B cell (primary cell): ENCODE measurements around the gene PCDH9. TPM values are rescaled to one million over a fixed set of nuclear protein-coding genes. Genes with fewer than 3 reads are reported as not detected.

Experiments
- ATAC-seq: fragments of 200-7000 bp; cut with Tn5 transposase; one replicate; pipeline ENCODE4 v1.10.0; 2021; ENCODE audit warnings: low read depth, mild to moderate bottlenecking, moderate number of reproducible peaks, moderate library complexity
- CTCF ChIA-PET: fragments of 350-600 bp; sonication (Branson Sonifier 250); formaldehyde crosslinking; loops from one replicate; lab custom pipeline; 2021; ENCODE audit warnings: antibody characterized with exemption, inconsistent platforms; lab: Charles Lee
- POLR2A ChIA-PET: fragments of 350-600 bp; sonication (Branson Sonifier 250); formaldehyde crosslinking; loops from one replicate; lab custom pipeline; 2021; ENCODE audit warnings: antibody characterized with exemption; lab: Charles Lee
- DNase-seq: peaks from one replicate; pipeline ENCODE4 v3.0.0; 2013
- H2AFZ ChIP-seq: 2 replicates; pipeline ENCODE4 v1.6.1; 2012; ENCODE audit warnings: mild to moderate bottlenecking, low read depth, low read length; ENCODE audit not compliant: insufficient read depth, poor library complexity, severe bottlenecking
- H3K27ac ChIP-seq, 2 donors: 1 replicate in 1 of 2; 2 replicates in 1 of 2; pipeline ENCODE4 v1.5.1; 2012 to 2013; ENCODE audit warnings: low read length in 2 of 2, mild to moderate bottlenecking in 2 of 2, moderate library complexity in 1 of 2
- H3K27me3 ChIP-seq, 4 experiments: fragments of 200-600 bp in 1 of 4; sonication (generic) in 1 of 4; replicated peaks in 1 of 4; 1 replicate in 2 of 4; 2 replicates in 2 of 4; pipeline versions ENCODE4 v1.6.1 to v1.7.0; 2013 to 2016; ENCODE audit warnings: low read length in 3 of 4, mild to moderate bottlenecking in 2 of 4, mixed read lengths in 1 of 4, moderate library complexity in 1 of 4; ENCODE audit not compliant: insufficient read depth in 4 of 4, control insufficient read depth in 3 of 4; ENCODE audit errors: control extremely low read depth in 1 of 4
- H3K36me3 ChIP-seq, 2 experiments: replicated peaks in 1 of 2; 1 replicate in 1 of 2; 2 replicates in 1 of 2; pipeline versions ENCODE4 v1.6.1 to v1.7.1; 2013; ENCODE audit warnings: low read length in 1 of 2; ENCODE audit not compliant: insufficient read depth in 2 of 2, control insufficient read depth in 1 of 2; ENCODE audit errors: control extremely low read depth in 1 of 2, extremely low read depth in 1 of 2
- H3K4me1 ChIP-seq, 2 donors: fragments of 200-600 bp in 1 of 2; sonication (generic) in 1 of 2; 1 replicate in 1 of 2; 2 replicates in 1 of 2; pipeline versions ENCODE4 v1.5.1 to v1.6.1; 2013 to 2017; ENCODE audit warnings: low read length in 2 of 2; ENCODE audit not compliant: control insufficient read depth in 2 of 2, insufficient read depth in 2 of 2
- H3K4me2 ChIP-seq: replicated peaks from 2 replicates; pipeline ENCODE3; 2012; ENCODE audit warnings: mild to moderate bottlenecking, low read depth, low read length; ENCODE audit not compliant: poor library complexity, severe bottlenecking
- H3K4me3 ChIP-seq, 5 experiments: fragments of 200-600 bp in 1 of 5; sonication (generic) in 1 of 5; 1 replicate in 3 of 5; 2 replicates in 2 of 5; pipeline versions ENCODE4 v1.5.1 to v1.7.0; 2011 to 2016; ENCODE audit warnings: low read length in 4 of 5, mild to moderate bottlenecking in 4 of 5, low read depth in 2 of 5, control low read depth in 1 of 5, moderate library complexity in 1 of 5; ENCODE audit not compliant: insufficient read depth in 1 of 5; ENCODE audit errors: control extremely low read depth in 1 of 5, extremely low read depth in 1 of 5
- H3K79me2 ChIP-seq: fragments of 200-600 bp; sonication (generic); one replicate; pipeline ENCODE4 v1.6.0; 2016; ENCODE audit warnings: low read length; ENCODE audit not compliant: control insufficient read depth, insufficient read depth
- H3K9ac ChIP-seq: fragments of 200-600 bp; sonication (generic); 2 replicates; pipeline ENCODE4 v1.6.1; 2017; ENCODE audit warnings: mild to moderate bottlenecking, low read length, moderate library complexity
- H3K9me3 ChIP-seq, 3 donors: one replicate each; pipeline versions ENCODE4 v1.6.1 to v1.7.1; 2013; ENCODE audit warnings: low read length in 2 of 3; ENCODE audit not compliant: control insufficient read depth in 2 of 3, insufficient read depth in 1 of 3; ENCODE audit errors: control extremely low read depth in 1 of 3
- H4K20me1 ChIP-seq: 2 replicates; pipeline ENCODE4 v1.6.0; 2012; ENCODE audit warnings: mild to moderate bottlenecking, low read length; ENCODE audit not compliant: insufficient read depth, control insufficient read depth, poor library complexity, severe bottlenecking
- H3K27ac Mint-ChIP-seq: one replicate; pipeline ENCODE4 v1.8.0; 2021; ENCODE audit warnings: mixed read lengths
- H3K27me3 Mint-ChIP-seq: one replicate; pipeline ENCODE4 v1.8.0; 2021; ENCODE audit warnings: mixed read lengths
- H3K4me1 Mint-ChIP-seq: one replicate; pipeline ENCODE4 v1.8.0; 2021; ENCODE audit warnings: mixed read lengths
- H3K4me3 Mint-ChIP-seq: one replicate; pipeline ENCODE4 v1.8.0; 2021; ENCODE audit warnings: mixed read lengths
- H3K9me3 Mint-ChIP-seq: one replicate; pipeline ENCODE4 v1.8.0; 2022; ENCODE audit warnings: mixed read lengths; ENCODE audit not compliant: insufficient read depth
- EZH2 ChIP-seq: IDR thresholded peaks from 2 replicates; pipeline ENCODE4 v1.6.1; 2012; ENCODE audit warnings: borderline replicate concordance, low read depth, mild to moderate bottlenecking, moderate library complexity, low read length; ENCODE audit not compliant: insufficient read depth, poor library complexity, severe bottlenecking
- WGBS: methylation state at CpG from one replicate; pipeline ENCODE4 v1.1.5; 2013; ENCODE audit warnings: missing lambda C conversion rate; ENCODE audit not compliant: insufficient coverage; 5-methylcytosine and 5-hydroxymethylcytosine counted together
- intact Hi-C: fragments of 100-400 bp; cut with micrococcal nuclease; formaldehyde crosslinking; loops from one replicate; pipeline ENCODE4 v1.10.0; 2022
- polyA plus RNA-seq: library from polyadenylated mRNA; depleted of rRNA; stranded (reverse); fragments of >200 nt; gene quantifications from 2 replicates; pipeline ENCODE4 v1.2.3, GENCODE V29; 2012
- total RNA-seq, 2 donors: library from RNA; stranded (reverse); fragments of 120-200 nt in 1 of 2; gene quantifications; 1 replicate in 1 of 2; 2 replicates in 1 of 2; pipeline versions ENCODE4 v1.2.3 to v1.2.4, GENCODE V29; 2013 to 2022
- TF ChIP-seq, protein P1 (sequence below): fragments of 200-600 bp; IDR thresholded peaks from one replicate; pipeline ENCODE4 v1.8.0; 2022; ENCODE audit warnings: antibody characterized with exemption, mild to moderate bottlenecking

PCDH9 gene
- total and polyA plus RNA-seq, 2 donors (not counting 1 experiment from before 2014, with no cell fraction given) = 13.1 to 21.8 TPM

DNA sequence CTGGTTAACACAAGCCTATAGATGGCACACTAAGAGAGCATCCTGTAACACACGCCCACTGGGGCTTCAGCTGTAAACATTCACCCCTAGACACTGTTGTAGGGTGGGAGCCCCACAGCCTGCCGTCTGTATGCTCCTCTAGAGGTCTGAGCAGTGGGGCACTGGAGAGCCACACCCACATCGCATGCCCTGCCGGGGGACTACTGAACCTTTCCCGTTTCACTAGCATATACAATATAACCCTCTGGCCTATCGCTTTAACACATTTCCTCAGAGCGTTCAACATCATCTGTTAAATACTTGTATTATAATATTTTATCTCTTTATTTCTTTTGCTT lies 73.4 kb downstream of the PCDH9 start:
- ATAC-seq (no peak), DNase-seq (no peak)
- no peak overlapping the region for H3K4me2 ChIP-seq
- H3K4me3 ChIP-seq = no peak overlapping the region
- H3K4me1 ChIP-seq = no peaks in the 10 kb centered on the region
- Mint-ChIP-seq H3K4me1 (no peaks in the 10 kb centered on the region), H3K27me3 (no peaks in the 10 kb centered on the region), H3K9me3 (no peaks in the 10 kb centered on the region), H3K27ac (no peak overlapping the region), H3K4me3 (no peak overlapping the region)
- TF ChIP-seq EZH2 = no peak
- TF ChIP-seq, protein P1, sequence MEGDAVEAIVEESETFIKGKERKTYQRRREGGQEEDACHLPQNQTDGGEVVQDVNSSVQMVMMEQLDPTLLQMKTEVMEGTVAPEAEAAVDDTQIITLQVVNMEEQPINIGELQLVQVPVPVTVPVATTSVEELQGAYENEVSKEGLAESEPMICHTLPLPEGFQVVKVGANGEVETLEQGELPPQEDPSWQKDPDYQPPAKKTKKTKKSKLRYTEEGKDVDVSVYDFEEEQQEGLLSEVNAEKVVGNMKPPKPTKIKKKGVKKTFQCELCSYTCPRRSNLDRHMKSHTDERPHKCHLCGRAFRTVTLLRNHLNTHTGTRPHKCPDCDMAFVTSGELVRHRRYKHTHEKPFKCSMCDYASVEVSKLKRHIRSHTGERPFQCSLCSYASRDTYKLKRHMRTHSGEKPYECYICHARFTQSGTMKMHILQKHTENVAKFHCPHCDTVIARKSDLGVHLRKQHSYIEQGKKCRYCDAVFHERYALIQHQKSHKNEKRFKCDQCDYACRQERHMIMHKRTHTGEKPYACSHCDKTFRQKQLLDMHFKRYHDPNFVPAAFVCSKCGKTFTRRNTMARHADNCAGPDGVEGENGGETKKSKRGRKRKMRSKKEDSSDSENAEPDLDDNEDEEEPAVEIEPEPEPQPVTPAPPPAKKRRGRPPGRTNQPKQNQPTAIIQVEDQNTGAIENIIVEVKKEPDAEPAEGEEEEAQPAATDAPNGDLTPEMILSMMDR = no peak
- no peak overlapping the region for H2AFZ ChIP-seq
- H3K27ac ChIP-seq = no peak overlapping the region
- H3K36me3 ChIP-seq = no peaks in the 10 kb centered on the region
- WGBS = 61% methylated on average over 2 of the region's 7 CpGs
- intact Hi-C loops = no loop called here
- POLR2A ChIA-PET = no interaction called here
- H3K27me3 ChIP-seq = no peaks in the 10 kb centered on the region
- H3K79me2 ChIP-seq = no peaks in the 10 kb centered on the region
- no peaks in the 10 kb centered on the region for H4K20me1 ChIP-seq
- H3K9me3 ChIP-seq = no peaks in the 10 kb centered on the region
- no peak overlapping the region for H3K9ac ChIP-seq
- CTCF ChIA-PET = no interaction called here

GRCh38 chr13:67155898-67156722 lies 74.0 kb downstream of the PCDH9 start:
- CTCF ChIA-PET = no interaction called here
- intact Hi-C loops = no loop called here

More at GRCh38 chr13:67155898-67156722, 74.0 kb downstream of the PCDH9 start:
- H3K79me2 ChIP-seq = no peaks in the 10 kb centered on the region
- H4K20me1 ChIP-seq = no peaks in the 10 kb centered on the region
- no peak overlapping the region for H3K4me2 ChIP-seq
- H3K27me3 ChIP-seq = no peaks in the 10 kb centered on the region
- ATAC-seq (no peak), DNase-seq (no peak)
- no peak overlapping the region for H3K4me3 ChIP-seq
- POLR2A ChIA-PET = no interaction called here
- H3K27ac ChIP-seq = no peak overlapping the region
- H2AFZ ChIP-seq = no peak overlapping the region
- 95% methylated on average over 16 of the region's 24 CpGs for WGBS
- TF ChIP-seq, protein P1 = no peak
- no peak for TF ChIP-seq EZH2
- Mint-ChIP-seq H3K27me3 (no peaks in the 10 kb centered on the region), H3K4me3 (no peak overlapping the region), H3K4me1 (no peaks in the 10 kb centered on the region), H3K27ac (no peak overlapping the region), H3K9me3 (no peaks in the 10 kb centered on the region)
- H3K4me1 ChIP-seq = no peaks in the 10 kb centered on the region
- H3K9me3 ChIP-seq = no peaks in the 10 kb centered on the region
- no peaks in the 10 kb centered on the region for H3K36me3 ChIP-seq
- no peak overlapping the region for H3K9ac ChIP-seq
